ENCODE measurements around the gene AMZ1. TPM values are rescaled to one million over a fixed set of nuclear protein-coding genes. Genes with fewer than 3 reads are reported as not detected.
A peak's percentile ranks its signal among the peaks of the same experiment; 100 is the strongest.

The AMZ1 gene
- total RNA-seq, 1 donor from 2014 or later, result 9.1 TPM

GRCh38 chr7:2640482-2640830 is 47.5 kb upstream of the AMZ1 start:
- Mint-ChIP-seq H3K36me3 (ENCODE audit: low read depth) (no peaks in the 10 kb centered on the region), H3K27me3 (ENCODE audit: low read depth) (no peaks in the 10 kb centered on the region), H3K4me3 (ENCODE audit: unreplicated experiment) (no peak overlapping the region), H3K9me3 (ENCODE audit: low read depth) (no peaks in the 10 kb centered on the region), H3K4me1 (ENCODE audit: low read depth) (peaks cover 86% of the 10 kb centered on the region), H3K27ac (ENCODE audit: unreplicated experiment) (peak overlapping the region; percentile 92)
- TF ChIP-seq CTCF (IDR thresholded peaks at IDR 0.05), result no peak
- DNase-seq (ENCODE audit: low spot score), result no peak

GRCh38 chr7:2640846-2641316 is 47.1 kb upstream of the AMZ1 start:
- DNase-seq (ENCODE audit: low spot score), result no peak
- peak overlapping the region; percentile 92 for H3K27ac Mint-ChIP-seq (ENCODE audit: unreplicated experiment)

GRCh38 chr7:2641406-2642393 is 46.3 kb upstream of the AMZ1 start:
- peaks cover 77% of the 10 kb centered on the region for H3K4me1 Mint-ChIP-seq (ENCODE audit: low read depth)

More at GRCh38 chr7:2640846-2641316, 47.1 kb upstream of the AMZ1 start:
- H3K36me3 Mint-ChIP-seq (ENCODE audit: low read depth), result no peaks in the 10 kb centered on the region
- no peak for TF ChIP-seq CTCF (IDR thresholded peaks at IDR 0.05)
- H3K9me3 Mint-ChIP-seq (ENCODE audit: low read depth), result no peaks in the 10 kb centered on the region
- H3K4me3 Mint-ChIP-seq (ENCODE audit: unreplicated experiment), result peak overlapping the region; percentile 36
- no peaks in the 10 kb centered on the region for H3K27me3 Mint-ChIP-seq (ENCODE audit: low read depth)
- peaks cover 85% of the 10 kb centered on the region for H3K4me1 Mint-ChIP-seq (ENCODE audit: low read depth)

GRCh38 chr7:2643386-2644219 is 44.4 kb upstream of the AMZ1 start:
- Mint-ChIP-seq H3K4me1 (ENCODE audit: low read depth) (peaks cover 59% of the 10 kb centered on the region), H3K36me3 (ENCODE audit: low read depth) (no peaks in the 10 kb centered on the region), H3K27me3 (ENCODE audit: low read depth) (no peaks in the 10 kb centered on the region), H3K27ac (ENCODE audit: unreplicated experiment) (no peak overlapping the region), H3K4me3 (ENCODE audit: unreplicated experiment) (no peak overlapping the region), H3K9me3 (ENCODE audit: low read depth) (no peaks in the 10 kb centered on the region)
- peak; percentile 36 for TF ChIP-seq CTCF (IDR thresholded peaks at IDR 0.05)
- no peak for DNase-seq (ENCODE audit: low spot score)

More at GRCh38 chr7:2641406-2642393, 46.3 kb upstream of the AMZ1 start:
- no peak for DNase-seq (ENCODE audit: low spot score)
- Mint-ChIP-seq H3K27me3 (ENCODE audit: low read depth) (no peaks in the 10 kb centered on the region), H3K9me3 (ENCODE audit: low read depth) (no peaks in the 10 kb centered on the region), H3K4me3 (ENCODE audit: unreplicated experiment) (peak overlapping the region; percentile 36), H3K36me3 (ENCODE audit: low read depth) (no peaks in the 10 kb centered on the region), H3K27ac (ENCODE audit: unreplicated experiment) (peak overlapping the region; percentile 92)
- peak; percentile 11 for TF ChIP-seq CTCF (IDR thresholded peaks at IDR 0.05)

GRCh38 chr7:2644220-2644561 is 43.8 kb upstream of the AMZ1 start:
- Mint-ChIP-seq H3K27ac (ENCODE audit: unreplicated experiment) (peak overlapping the region; percentile 2), H3K4me1 (ENCODE audit: low read depth) (peaks cover 54% of the 10 kb centered on the region), H3K36me3 (ENCODE audit: low read depth) (no peaks in the 10 kb centered on the region), H3K27me3 (ENCODE audit: low read depth) (no peaks in the 10 kb centered on the region), H3K4me3 (ENCODE audit: unreplicated experiment) (no peak overlapping the region), H3K9me3 (ENCODE audit: low read depth) (no peaks in the 10 kb centered on the region)
- no peak for TF ChIP-seq CTCF (IDR thresholded peaks at IDR 0.05)
- no peak for DNase-seq (ENCODE audit: low spot score)
